H4 (cell line): ENCODE measurements around the gene DLGAP4. TPM values are rescaled to one million over a fixed set of nuclear protein-coding genes. Genes with fewer than 3 reads are reported as not detected.

ENCODE experiments used
- DNase-seq: peaks from one replicate; pipeline ENCODE4 v3.0.0-alpha.2; 2015; ENCODE audit warnings: low spot score
- total RNA-seq: library from RNA; depleted of rRNA; stranded (reverse); fragments of >200 nt; shearing (Covaris generic); gene quantifications from 2 replicates; pipeline ENCODE4 v1.2.3, GENCODE V29; 2014

Gene DLGAP4
- total RNA-seq, 1 experiment from 2014 or later: 10.2 TPM

DNA sequence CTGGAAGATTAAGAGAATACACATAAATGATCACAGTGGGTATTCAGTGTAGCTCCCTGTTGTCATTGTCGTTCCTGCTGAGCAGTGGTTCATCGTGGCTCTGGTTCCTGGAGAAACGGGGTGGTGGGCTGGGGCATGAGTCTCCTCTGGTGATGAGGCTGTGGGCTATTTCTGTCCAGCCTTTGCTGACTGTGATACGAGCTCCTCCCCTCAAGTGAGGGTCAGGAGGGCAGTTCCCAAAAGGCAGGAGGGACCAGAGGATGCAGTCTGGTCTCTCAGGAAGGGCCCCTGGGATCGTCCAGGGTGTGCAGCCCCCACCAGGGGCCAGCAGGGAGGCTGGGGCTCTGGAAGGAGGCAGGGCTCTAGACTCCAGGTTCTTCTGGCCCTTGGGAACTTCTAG lies 31.1 kb upstream of the DLGAP4 start:
- no peak for DNase-seq

DNA sequence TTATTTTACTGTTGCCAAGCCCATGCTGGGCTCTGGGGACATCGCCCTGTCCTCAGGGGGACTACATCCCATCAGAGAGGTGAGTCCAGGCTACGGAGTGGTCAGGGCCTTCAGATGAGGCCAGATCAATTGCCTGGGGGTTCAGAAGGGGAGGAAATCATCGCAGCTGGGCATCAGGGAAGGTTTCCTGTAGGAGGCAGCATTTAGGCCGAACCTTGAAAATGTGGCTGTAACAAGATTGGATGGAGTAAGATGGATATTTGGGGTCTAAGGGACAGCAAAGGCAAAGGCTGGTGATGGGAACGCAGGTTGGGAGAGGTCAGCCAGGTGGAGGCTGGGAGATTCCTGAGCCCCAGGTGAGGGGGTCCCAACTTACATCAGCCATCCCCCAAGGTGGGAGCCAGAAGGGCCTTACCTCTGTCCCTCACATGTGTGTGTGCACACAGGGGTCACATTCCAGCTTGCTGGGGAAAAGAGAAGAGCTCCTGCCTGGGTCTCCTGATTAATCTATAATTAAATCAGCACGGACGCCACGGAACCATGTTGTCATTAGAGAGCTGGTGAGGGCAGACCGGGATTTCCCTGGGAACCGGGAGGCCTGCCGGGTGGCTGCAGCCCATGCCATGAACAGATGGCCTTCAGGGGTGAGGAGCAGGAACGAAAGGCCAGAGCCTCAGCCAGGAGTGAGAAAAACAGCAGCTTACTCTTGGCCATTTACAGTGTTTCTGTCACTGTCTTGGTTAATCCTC lies 30.5 kb upstream of the DLGAP4 start:
- no peak for DNase-seq

DNA sequence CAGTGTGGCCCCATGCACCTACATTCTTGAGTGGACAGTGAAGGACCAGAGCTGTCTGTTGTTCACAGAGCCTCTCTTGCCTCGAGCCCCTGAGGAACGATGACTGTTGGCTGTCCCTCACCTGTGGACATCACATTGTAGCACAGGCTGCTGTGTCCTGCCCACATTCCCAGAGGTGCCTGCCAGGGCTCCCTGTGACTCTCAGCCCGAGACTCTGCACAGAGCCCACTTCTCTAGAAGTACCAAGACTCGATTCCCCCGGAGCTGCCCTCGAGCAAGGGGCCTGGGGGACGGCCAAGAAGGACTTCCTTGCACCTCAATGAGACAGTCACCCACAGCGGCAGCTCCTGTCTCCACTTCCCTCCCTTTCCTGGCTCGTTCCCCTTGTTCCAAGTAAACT lies 28.6 kb upstream of the DLGAP4 start:
- no peak for DNase-seq

DNA sequence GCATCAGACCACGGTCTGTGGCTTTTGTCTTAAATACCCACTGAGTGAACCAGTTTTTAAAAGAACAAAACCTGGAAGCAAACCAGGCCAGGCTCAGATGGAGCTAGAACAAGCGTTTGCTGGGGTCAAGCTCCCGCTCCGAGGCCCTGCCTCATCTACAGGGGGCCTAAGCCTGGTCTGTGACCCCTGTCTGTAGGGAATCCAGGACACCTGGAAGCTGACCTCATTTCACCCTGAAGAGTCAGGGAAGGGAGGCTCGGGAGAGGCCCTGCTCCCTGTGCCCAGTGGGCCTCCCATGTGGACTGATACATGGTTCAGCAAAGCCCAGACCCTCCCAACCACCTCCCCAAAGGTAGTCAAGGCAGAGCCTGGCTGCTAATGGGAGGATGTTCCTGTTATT lies 26.8 kb upstream of the DLGAP4 start:
- DNase-seq: no peak

DNA sequence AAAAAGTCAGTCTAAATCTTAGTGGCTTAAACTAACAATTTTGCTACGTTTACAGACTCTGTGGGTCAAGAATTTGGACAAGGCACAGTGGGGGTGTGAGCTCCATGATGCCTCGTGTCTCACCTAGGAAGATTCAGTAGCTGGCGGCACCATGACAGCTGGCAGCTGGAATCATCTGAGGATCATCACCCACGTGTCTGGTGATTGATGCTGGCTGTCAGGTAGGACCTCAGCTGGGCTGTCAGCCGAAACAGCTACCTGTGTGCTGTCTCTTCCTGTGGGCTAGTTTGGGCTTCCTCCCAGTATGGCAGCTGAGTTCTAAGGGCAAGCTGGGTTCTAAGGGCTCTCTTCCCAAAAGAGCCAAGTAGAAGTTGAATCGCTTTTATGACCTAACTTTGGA lies 26.4 kb upstream of the DLGAP4 start:
- no peak for DNase-seq

DNA sequence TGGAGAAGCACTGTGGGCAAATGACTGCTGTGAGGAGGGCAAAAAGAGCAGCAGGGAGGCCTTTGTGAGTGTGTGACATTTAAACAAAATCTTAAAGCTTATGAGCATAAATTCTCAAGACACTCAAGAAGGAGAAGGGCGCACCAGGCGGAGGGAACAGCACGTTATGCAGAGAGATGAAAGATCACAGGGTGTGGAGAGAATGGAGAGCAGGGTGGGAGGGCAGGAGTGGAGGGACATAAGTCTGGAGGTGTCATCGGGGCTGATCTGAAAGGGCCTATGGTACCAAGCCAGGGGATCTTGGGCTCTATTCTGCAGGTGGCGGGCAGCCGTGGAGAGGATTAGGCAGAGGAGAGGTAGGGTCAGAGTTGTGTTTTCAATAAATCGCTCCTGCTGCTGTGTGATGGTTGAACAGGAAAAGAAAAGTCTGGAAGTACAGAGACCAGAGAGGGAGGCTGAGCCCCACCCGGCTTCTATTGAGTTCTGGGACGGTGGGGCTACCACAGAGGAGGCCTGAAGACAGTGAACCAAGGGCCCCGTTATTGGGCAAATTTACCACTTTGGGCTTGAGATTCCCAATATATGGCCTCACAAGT lies 24.3 kb upstream of the DLGAP4 start:
- no peak for DNase-seq

DNA sequence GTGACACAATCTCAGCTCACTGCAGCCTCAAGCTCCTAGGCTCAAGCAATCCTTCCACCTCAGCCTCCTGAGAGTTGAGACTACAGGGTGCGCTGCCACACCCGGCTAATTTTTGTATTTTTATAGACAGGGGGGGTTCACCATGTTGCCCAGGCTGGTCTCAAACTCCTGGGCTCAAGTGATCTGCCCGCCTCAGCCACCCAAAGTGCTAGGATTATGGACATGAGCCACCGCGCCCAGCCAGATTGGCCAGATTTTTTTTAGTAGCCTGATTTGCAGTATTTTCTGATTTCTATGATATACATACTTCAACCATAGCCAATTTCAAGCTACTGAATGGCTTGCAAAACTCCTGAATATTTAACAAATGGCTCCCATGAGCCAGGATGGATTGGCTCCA lies 21.4 kb upstream of the DLGAP4 start:
- DNase-seq: no peak

DNA sequence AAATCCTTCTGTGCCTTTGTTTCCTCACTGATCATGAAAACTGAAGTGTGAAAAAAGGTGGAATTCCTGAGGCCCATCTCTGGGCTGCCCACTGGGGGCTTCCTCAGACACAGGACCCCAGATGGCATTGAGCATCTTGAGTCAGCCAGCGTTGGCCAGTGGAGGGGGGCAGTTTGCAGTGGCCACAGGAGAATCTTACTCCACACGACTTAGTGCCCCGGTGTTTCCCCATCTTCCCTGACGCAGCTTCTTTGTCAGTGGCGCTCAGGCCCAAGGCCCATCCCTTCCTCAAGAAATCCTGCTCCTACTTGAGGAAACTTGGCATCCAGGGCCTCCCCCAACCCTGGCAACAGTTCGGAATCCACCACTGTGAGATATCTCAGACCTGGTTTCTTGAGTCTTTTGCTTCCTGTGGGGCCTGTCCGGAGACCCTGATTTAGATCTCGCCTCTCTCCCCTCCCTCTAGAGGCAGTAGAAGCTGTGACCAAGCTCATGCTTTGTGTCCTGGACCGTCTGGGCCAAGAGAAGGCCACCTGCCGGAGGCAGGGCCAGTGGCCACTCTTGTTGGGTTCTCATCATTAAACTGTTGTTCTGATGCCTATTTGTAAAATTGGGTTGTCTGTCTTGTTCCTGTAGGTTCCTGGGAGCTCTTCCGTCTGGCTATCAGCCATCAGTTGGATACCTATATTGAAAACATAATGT lies 20.2 kb upstream of the DLGAP4 start:
- DNase-seq: no peak

DNA sequence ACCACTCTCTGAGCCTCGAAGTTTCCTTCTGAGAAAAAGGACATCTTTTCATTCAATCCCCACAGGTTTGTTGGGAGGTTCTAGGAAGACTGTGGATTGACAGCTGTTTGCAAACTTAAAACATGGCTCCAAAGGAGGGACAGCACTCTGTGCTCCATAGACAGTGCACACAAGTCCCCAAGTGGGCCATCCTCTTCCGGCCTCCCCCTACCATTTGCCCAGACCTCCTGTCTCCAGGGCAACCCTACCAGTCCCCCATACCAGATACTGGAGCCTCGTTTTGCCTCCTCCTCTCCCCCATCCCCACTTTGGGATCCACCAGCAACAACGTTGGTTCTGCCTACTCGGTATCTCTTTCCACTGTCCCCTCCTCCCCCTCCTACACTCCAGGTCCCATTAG lies 8.5 kb upstream of the DLGAP4 start:
- no peak for DNase-seq

DNA sequence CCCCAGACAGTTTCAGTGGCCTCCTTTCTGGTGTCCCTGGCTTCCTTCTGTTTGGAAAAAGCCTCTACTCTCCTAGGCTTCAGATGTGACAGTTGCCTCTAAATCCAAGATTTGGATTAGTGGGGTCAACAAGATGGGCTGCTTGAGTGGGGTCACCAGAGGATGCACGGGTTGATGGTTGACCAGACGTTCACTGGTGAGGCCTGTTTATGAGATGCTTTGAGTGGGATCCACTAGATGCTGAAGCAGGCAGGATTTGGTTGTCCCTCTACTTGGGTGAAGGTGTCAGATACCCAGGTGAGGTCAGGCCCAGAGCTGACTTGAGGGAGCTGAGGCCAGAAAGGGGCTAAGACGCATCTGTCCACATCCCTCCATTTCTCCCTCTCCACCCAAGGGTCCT lies 8.1 kb upstream of the DLGAP4 start:
- no peak for DNase-seq

DNA sequence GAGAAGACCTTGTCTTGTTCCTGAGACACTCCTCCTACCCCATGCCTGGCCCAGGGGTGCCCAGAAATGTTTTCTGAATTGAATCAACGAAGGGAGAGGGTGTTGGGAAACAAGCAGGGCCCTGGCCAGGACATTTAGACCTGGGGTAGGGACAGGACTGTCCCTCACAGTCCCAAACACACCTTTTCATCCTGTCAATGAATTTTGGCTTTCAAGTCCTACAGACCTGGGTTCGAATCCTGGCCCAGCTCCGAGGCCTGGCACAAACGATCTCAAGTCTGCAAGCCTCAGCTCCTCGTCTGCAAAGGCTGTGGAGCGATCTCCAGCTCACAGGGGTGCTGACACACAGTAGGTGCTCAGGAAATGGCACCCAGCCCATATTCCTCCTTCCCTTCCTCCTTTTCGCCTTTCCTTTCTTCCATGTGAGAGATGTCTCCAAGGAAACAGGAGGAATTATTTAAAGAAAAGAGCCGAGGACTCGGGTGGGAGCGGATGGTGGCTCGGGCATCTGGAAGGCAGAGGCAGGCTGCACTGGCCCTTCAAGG lies 7.3 kb upstream of the DLGAP4 start:
- DNase-seq: no peak

DNA sequence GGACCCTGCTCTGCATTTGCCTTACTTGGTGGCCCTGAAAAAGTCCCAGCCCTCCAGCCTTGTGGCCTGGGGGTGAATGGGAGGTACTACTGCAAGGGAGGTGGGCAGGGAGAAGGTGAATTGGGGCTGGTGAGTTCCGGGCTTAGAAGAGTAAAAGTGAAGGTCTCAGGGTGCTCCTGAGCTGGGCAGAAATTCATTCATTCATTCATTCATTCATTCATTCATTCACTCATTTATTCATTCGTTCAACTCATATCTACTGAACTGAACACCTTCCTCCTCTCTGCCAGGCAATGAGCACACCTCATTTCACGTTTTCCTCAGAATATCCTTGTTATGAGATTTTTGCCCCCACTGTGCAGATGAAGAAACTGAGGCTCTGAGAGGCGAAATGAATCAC lies 6.7 kb upstream of the DLGAP4 start:
- no peak for DNase-seq

DNA sequence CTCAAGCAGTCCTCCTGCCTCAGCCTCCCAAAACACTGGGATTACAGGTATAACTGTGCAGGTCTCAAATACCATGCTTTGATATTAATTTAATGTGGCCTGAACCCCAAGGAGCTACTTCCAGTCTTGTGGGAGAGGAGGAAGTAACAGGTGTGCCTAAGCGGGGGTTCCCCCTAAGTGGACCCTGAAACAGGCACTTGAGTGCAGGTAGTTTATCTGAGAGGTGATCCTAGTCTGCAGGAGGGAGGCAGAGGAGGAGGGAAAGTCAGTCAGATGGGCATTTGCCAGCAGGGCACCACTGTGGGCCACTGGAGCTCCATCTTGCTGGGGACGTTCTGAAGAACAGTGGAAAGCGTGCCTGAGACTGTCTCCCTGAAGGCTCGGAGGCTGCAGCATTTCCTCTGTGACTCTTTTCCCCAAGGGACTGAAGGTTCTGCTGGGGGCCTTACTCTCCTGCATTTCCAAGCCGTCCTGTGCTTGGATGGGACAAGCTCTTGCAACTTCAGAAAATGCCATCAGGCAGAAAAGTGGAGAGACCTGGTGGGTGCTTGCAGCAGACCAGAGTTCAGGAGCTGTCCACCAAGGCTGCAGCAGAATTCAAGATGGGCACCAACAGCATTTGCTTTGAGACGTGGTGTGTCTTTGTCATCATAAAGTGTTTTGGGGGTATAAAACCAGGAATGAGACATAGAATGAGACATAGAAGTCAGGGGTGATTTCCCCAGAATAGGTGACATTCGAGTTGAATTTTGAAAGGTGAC lies 4.6 kb upstream of the DLGAP4 start:
- DNase-seq: no peak

DNA sequence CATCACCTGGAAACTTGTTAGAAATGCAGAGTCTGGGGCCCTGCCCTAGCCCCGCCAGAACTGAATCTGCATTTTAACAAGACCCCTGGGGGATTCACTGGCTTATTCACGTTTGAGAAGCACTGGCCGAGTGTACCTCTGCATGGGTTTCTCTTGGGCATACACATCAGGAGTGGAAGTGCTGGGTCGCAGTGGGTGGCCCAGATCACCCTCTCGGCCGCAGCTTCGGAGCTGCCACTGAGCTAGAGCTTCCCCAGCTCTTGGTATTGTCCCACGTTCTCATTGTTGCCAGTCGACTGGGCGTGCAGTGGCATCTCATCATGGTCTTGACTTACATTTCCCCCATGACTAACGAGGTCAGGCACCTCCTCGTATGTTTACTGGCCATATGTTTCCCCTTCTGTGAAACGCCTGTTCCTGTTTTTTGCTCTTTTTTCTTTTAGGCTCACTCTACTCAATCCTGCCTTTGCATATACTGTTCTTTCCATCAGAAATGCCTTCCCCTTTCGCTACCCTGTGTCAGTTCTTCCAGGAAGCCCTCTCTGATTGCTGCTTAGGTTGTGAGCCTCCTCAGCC lies 3.0 kb upstream of the DLGAP4 start:
- DNase-seq: no peak

DNA sequence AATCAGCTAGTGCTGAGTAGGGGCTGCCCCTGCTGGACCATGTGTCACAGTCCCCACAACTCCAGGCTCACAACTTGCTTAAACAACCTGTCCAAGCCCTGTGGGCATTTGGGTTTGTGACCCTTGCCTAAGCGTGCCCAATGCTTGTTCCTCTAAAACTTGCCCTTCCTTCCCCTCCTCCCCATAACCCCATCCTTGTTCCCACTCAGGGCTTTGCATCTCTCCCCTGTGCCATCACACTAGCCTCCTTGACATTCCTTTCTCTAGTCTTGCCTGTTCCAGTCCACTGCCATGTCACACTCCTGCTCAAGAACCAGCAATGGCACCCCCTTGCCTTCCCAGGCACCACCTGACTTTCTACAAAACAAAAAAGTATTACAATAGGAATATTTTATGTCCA lies 2.3 kb upstream of the DLGAP4 start:
- DNase-seq: no peak

DNA sequence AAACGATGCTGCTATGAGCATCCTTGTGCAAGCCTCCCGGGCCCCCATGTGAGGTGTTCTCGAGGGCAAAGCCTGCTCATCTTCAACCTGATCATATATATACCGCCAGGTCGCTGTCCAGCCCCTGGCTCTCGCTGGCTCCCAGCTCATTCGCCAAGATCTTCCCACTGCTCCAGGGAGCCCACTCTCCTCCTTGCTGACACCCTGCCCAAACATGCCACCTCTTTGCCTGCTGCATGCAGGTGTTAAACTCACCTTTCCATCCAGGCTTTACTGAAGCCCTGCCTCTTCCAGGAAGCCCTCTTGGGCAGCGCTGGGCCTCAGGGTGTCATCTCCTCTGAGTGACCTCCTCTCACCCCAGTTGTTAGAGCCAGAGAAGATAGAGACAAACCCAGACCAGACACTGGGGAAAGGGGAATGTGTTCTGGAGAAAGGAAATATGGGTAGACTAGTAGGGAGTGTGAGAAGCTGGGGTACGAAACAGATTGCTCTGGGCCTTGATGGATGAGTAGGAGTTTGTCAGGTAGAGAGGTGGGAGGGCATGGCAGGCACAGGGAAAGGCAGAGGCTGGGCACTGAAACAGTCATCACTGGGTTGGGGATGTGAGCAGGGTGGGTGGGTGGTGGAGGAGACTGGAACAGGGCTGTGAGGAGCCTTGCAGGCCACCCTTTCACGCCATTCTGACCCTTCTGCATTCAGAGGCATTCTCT lies 1.2 kb upstream of the DLGAP4 start:
- no peak for DNase-seq

DNA sequence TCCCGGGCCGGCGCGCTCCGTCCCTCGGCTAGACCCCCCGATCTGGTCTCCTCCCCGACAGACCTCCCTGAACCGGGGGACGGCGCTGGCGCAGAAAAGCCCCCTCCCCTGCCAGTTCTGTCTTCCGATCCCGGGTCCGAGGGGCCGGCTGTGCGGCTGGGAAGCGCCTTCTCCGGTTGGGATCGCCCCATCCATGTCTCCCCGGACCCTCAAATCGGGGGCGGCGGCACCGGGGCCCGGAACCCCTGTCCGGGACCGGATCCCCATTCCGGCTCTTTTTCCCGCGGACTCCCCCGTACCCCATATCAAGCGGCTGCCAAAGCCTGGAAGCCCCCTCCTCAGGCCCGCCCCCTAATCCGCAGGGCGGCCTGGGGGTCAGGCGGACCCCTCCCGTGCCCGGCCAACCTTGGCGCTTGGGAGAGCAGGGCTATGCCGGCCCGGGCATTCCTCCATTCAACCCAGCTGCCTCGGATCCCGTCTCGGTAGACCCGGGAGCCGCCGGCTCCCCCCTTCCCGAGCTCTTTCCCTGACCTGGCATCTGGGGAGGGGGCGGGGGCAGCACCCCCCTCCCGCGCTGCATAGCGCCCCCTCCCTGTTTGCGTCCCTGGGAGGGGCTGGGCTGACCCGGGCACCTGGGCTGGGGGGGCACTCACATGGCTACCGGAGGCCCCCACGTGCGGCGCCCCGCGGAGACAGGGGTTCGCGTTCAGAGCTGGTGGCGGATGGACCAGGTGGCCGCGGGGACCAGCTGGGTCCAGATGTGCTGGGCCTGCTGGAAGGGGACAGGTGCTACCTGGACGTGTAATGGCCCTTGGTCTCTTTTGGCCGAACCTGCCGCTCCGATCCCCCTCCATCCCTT lies 643 bp downstream of the DLGAP4 start:
- no peak for DNase-seq

DNA sequence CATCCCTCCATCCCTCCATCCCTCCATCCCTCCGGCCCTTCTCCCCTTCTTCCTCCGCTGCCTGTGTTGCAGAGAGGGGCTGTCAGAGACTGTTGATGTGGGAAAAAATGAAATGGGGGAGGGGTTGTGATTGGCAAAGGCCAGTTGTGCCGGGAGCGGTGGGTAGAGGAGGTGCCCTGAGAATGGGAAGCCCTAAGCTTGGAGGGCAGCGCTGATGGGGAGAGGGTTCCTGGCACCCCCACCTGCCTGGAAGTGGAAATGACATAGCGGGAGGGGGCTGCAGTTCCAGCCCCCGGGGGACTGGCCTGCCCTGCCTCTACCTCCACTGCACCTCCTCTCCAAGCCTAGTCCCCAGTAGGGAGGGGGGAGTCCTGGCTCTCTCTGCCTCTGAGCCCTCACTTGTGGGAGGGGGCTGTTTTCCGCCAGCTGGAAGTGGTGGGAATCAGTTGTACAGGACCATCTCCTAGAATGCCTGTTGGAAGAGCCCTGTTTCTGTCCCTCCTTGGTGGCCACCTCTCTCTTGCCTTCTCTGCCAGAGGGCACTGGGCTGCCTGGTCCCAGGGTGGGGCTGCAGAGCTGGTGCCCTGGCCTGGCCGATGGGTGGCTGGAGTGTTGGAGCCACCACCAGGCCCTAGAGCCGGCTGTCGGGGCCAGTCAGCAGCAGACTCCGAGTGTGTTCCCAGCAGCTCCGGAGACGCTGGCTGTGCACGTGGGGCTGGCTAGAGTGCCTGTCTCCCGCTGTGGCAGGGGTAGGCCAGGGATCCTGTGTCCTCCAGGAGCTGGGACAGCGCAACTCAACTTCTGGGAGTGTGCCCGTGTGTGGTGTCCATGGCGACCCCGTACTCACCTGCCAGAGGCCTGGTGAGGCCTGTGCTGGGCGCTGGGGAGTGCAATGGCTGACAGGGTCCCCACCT lies 1.5 kb downstream of the DLGAP4 start:
- DNase-seq: no peak

DNA sequence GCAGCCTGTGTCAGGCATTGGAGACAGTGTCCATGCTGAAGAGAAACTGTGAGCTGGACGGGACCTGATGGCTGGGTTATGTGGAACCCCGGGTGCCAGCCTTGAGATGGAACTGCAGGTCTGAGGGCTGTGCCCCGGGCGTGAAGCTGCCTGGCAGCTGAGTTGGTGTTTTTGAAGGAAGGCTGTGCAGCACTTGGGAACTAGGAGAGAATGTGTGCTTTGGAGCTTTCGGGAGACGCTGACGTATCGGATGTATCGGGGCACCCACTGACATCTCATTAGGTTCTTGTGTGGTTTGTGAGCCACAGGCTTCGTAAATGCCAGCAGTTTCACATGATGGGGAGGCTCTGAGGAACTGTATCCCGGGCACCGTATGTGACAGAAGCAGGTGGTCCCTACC lies 2.2 kb downstream of the DLGAP4 start:
- no peak for DNase-seq
